GM12872 (cell line): ENCODE data around the gene PCBP2.

Experiments
- CTCF ChIP-seq: IDR thresholded peaks from 3 replicates; pipeline ENCODE4 v1.5.1; 2011; ENCODE audit warnings: low read depth, mild to moderate bottlenecking, low read length, moderate library complexity; ENCODE audit not compliant: insufficient read depth

PCBP2 gene

GRCh38 chr12:53465679-53466078 is 13.8 kb downstream of the PCBP2 start:
- TF ChIP-seq CTCF, result no peak

- TF ChIP-seq CTCF, result no peak
These were observed 14.7 kb downstream of the PCBP2 start for GRCh38 chr12:53466640-53467039.

- no peak for TF ChIP-seq CTCF
These were observed 15.2 kb downstream of the PCBP2 start for GRCh38 chr12:53467082-53467481.

- no peak for TF ChIP-seq CTCF
These were observed 16.0 kb downstream of the PCBP2 start for GRCh38 chr12:53467880-53468279.

GRCh38 chr12:53468282-53468681 is 16.4 kb downstream of the PCBP2 start:
- no peak for TF ChIP-seq CTCF

- no peak for TF ChIP-seq CTCF
These were observed 20.2 kb downstream of the PCBP2 start for GRCh38 chr12:53472056-53472582.

GRCh38 chr12:53474077-53474476 is 22.2 kb downstream of the PCBP2 start:
- no peak for TF ChIP-seq CTCF
